ENCODE results near the gene MAP3K15. TPM values are rescaled to one million over a fixed set of nuclear protein-coding genes. Genes with fewer than 3 reads are reported as not detected.
"Not testable (repeated sequence)": the region's sequence is repeated elsewhere in the genome, so short reads cannot be mapped to it uniquely, and the experiment has no call there.

The MAP3K15 gene
- total RNA-seq, 1 experiment from 2014 or later: 1.3 TPM

GRCh38 chrX:19512359-19512758, 2.9 kb downstream of the MAP3K15 start:
- ATAC-seq: no peak
- no peaks in the 10 kb centered on the region for H3K9me3 ChIP-seq (ENCODE audit: control insufficient read depth in 1 of 2, insufficient read depth in 1 of 2, low read depth in 1 of 2, low read length in 2 of 2)
- H2AFZ ChIP-seq (ENCODE audit: low read depth, low read length, poor library complexity, severe bottlenecking): no peak overlapping the region
- ChIA-PET RAD21 (ENCODE audit: low non-redundant PET in 1 of 2, low total read pairs in 2 of 2, uncharacterized antibody in 2 of 2, unreplicated experiment in 2 of 2) (no interaction called here), CTCF (no interaction called here), POLR2A (no interaction called here)
- no peak overlapping the region for H3K4me2 ChIP-seq (ENCODE audit: low read length)
- H3K9me2 ChIP-seq (ENCODE audit: insufficient read depth): no peaks in the 10 kb centered on the region
- H3K9ac ChIP-seq (ENCODE audit: low read length): no peak overlapping the region
- DNase-seq (ENCODE audit: low read depth, low spot score): no peak
- no peak overlapping the region for H3K27ac ChIP-seq (ENCODE audit: low read depth, low read length)
- TF ChIP-seq SIN3A (IDR thresholded peaks at IDR 0.05; ENCODE audit: low read depth): no peak
- no peak for TF ChIP-seq YY1 (IDR thresholded peaks at IDR 0.05; ENCODE audit: extremely low read depth, insufficient replicate concordance, low read depth, low read length)
- no peak for TF ChIP-seq ZBTB33 (IDR thresholded peaks at IDR 0.05; ENCODE audit: extremely low read depth, insufficient replicate concordance, low read length)
- no peak for TF ChIP-seq RAD21 (IDR thresholded peaks at IDR 0.05; ENCODE audit: low read depth)
- TF ChIP-seq REST (IDR thresholded peaks at IDR 0.05; ENCODE audit: low read depth): no peak
- TF ChIP-seq SRF (IDR thresholded peaks at IDR 0.05; ENCODE audit: low read depth): no peak
- no peak for TF ChIP-seq EZH2 (IDR thresholded peaks at IDR 0.05)
- no peak for TF ChIP-seq ZNF274 (IDR thresholded peaks at IDR 0.05; ENCODE audit: low read depth, low read length)
- no peak for TF ChIP-seq CEBPB (IDR thresholded peaks at IDR 0.05; ENCODE audit: low read depth)
- TF ChIP-seq JUND (IDR thresholded peaks at IDR 0.05): no peak
- no peak for TF ChIP-seq CTCF (IDR thresholded peaks at IDR 0.05 in 2 of 3, conservative IDR thresholded peaks at IDR 0.05 in 1 of 3; ENCODE audit: borderline replicate concordance in 1 of 3, insufficient read depth in 1 of 3, low read depth in 2 of 3, low read length in 2 of 3)
- no peak for TF ChIP-seq EGR1 (IDR thresholded peaks at IDR 0.05; ENCODE audit: low read depth)
- TF ChIP-seq FOSL1 (IDR thresholded peaks at IDR 0.05; ENCODE audit: low read depth): no peak
- TF ChIP-seq POLR2AphosphoS5 (IDR thresholded peaks at IDR 0.05; ENCODE audit: low read depth, low read length): no peak
- no peaks in the 10 kb centered on the region; a peak in 1 of 4 replicates for H3K4me1 ChIP-seq (ENCODE audit: control insufficient read depth in 1 of 2, insufficient read depth in 2 of 2, low read length in 2 of 2)
- H4K20me1 ChIP-seq (ENCODE audit: insufficient read depth): no peaks in the 10 kb centered on the region
- no TSS peak for BruUV-seq (replicated peaks)
- H3K36me3 ChIP-seq (ENCODE audit: control insufficient read depth in 1 of 2, insufficient read depth in 2 of 2, low read length in 2 of 2): no peaks in the 10 kb centered on the region
- no peaks in the 10 kb centered on the region for H3K27me3 ChIP-seq (ENCODE audit: insufficient read depth, low read length)
- H3K4me3 ChIP-seq (replicated peaks in 1 of 2; ENCODE audit: low read depth in 1 of 2, low read length in 2 of 2): no peak overlapping the region
- intact Hi-C loops (cut with micrococcal nuclease): no loop called here
- H3K79me2 ChIP-seq (ENCODE audit: insufficient read depth, low read length): no peaks in the 10 kb centered on the region

GRCh38 chrX:19511796-19512195, 3.5 kb downstream of the MAP3K15 start:
- H3K4me1 ChIP-seq (ENCODE audit: control insufficient read depth in 1 of 2, insufficient read depth in 2 of 2, low read length in 2 of 2); DNase-seq (ENCODE audit: low read depth, low spot score); H3K27ac ChIP-seq (ENCODE audit: low read depth, low read length); H4K20me1 ChIP-seq (ENCODE audit: insufficient read depth); intact Hi-C loops (cut with micrococcal nuclease); H3K36me3 ChIP-seq (ENCODE audit: control insufficient read depth in 1 of 2, insufficient read depth in 2 of 2, low read length in 2 of 2); BruUV-seq (replicated peaks); POLR2A ChIA-PET; ATAC-seq; CTCF ChIA-PET; H2AFZ ChIP-seq (ENCODE audit: low read depth, low read length, poor library complexity, severe bottlenecking); H3K27me3 ChIP-seq (ENCODE audit: insufficient read depth, low read length); H3K9me2 ChIP-seq (ENCODE audit: insufficient read depth); H3K79me2 ChIP-seq (ENCODE audit: insufficient read depth, low read length); H3K4me3 ChIP-seq (replicated peaks in 1 of 2; ENCODE audit: low read depth in 1 of 2, low read length in 2 of 2); H3K4me2 ChIP-seq (ENCODE audit: low read length); H3K9me3 ChIP-seq (ENCODE audit: control insufficient read depth in 1 of 2, insufficient read depth in 1 of 2, low read depth in 1 of 2, low read length in 2 of 2); RAD21 ChIA-PET (ENCODE audit: low non-redundant PET in 1 of 2, low total read pairs in 2 of 2, uncharacterized antibody in 2 of 2, unreplicated experiment in 2 of 2); H3K9ac ChIP-seq (ENCODE audit: low read length): not testable (repeated sequence)

Measured in HCT116 (cell line).